GM21737 (cell line): ENCODE results near the gene SPAG17.

ENCODE experiments used
- ATAC-seq: cut with Tn5 transposase; IDR thresholded peaks from one replicate; pipeline ENCODE4 v1.9.1; 2021; ENCODE audit warnings: mild to moderate bottlenecking, moderate library complexity; ENCODE audit not compliant: unreplicated experiment

The SPAG17 gene

GRCh38 chr1:118122234-118123004 lies 62.6 kb downstream of the SPAG17 start:
- no peak for ATAC-seq

- ATAC-seq: no peak
Observed at GRCh38 chr1:118118873-118119463, 66.1 kb downstream of the SPAG17 start.

GRCh38 chr1:118118469-118118868 lies 66.6 kb downstream of the SPAG17 start:
- ATAC-seq: no peak

- no peak for ATAC-seq
Observed at GRCh38 chr1:118117521-118117920, 67.5 kb downstream of the SPAG17 start.

- no peak for ATAC-seq
Observed at GRCh38 chr1:118116909-118117308, 68.1 kb downstream of the SPAG17 start.

GRCh38 chr1:118116401-118116800 lies 68.6 kb downstream of the SPAG17 start:
- ATAC-seq: no peak

- ATAC-seq: no peak
Observed at GRCh38 chr1:118115567-118116295, 69.3 kb downstream of the SPAG17 start.

GRCh38 chr1:118113261-118113660 lies 71.8 kb downstream of the SPAG17 start:
- ATAC-seq: no peak

GRCh38 chr1:118110580-118110979 lies 74.4 kb downstream of the SPAG17 start:
- no peak for ATAC-seq

GRCh38 chr1:118104951-118105350 lies 80.1 kb downstream of the SPAG17 start:
- ATAC-seq: no peak

- no peak for ATAC-seq
Observed at GRCh38 chr1:118102445-118102844, 82.6 kb downstream of the SPAG17 start.

GRCh38 chr1:118101999-118102398 lies 83.0 kb downstream of the SPAG17 start:
- no peak for ATAC-seq

GRCh38 chr1:118101515-118101844 lies 83.5 kb downstream of the SPAG17 start:
- no peak for ATAC-seq

GRCh38 chr1:118100686-118101514 lies 84.1 kb downstream of the SPAG17 start:
- no peak for ATAC-seq

GRCh38 chr1:118099686-118100085 lies 85.3 kb downstream of the SPAG17 start:
- no peak for ATAC-seq

GRCh38 chr1:118097622-118098348 lies 87.2 kb downstream of the SPAG17 start:
- no peak for ATAC-seq

- ATAC-seq: no peak
Observed at GRCh38 chr1:118093017-118093416, 92.0 kb downstream of the SPAG17 start.

GRCh38 chr1:118090130-118090529 lies 94.9 kb downstream of the SPAG17 start:
- ATAC-seq: no peak

- ATAC-seq: no peak
Observed at GRCh38 chr1:118085365-118085764, 99.7 kb downstream of the SPAG17 start.

- no peak for ATAC-seq
Observed at GRCh38 chr1:118084400-118084799, 100.6 kb downstream of the SPAG17 start.

- ATAC-seq: no peak
Observed at GRCh38 chr1:118082984-118083383, 102.0 kb downstream of the SPAG17 start.
